HG03439 (cell line): ENCODE data around the gene GARS1.
"Not testable (repeated sequence)": the region's sequence is repeated elsewhere in the genome, so short reads cannot be mapped to it uniquely, and the experiment has no call there.

Source experiments
- ATAC-seq: cut with Tn5 transposase; IDR thresholded peaks from one replicate; pipeline ENCODE4 v1.9.1; 2021; ENCODE audit warnings: mild to moderate bottlenecking, moderate library complexity; ENCODE audit not compliant: unreplicated experiment

Gene GARS1

DNA sequence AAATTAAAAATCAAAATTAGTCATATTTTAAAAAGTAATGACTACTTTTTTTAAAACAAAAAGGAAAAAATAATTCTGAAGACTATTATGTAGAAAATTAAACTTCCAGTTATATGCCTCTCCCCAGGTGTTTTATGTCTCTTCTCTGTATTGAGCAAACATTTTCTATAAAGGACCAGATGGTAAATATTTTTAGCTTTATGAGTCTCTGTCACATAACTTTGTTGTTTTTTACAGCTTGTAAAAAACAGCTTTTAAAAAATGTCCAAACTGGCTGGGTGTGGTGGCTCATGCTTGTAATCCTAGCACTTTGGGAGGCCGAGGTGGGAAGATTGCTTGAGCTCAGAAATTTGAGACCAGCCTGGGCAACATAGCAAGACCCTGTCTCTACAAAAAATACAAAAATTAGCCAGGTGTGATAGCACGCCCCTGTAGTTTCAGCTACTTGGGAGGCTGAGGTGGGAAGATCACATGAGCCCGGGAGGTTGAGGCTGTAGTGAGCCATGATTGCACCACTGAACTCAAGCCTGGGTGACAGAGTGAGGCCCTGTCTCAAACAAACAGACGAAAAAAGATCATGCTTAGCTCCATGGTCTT is 23.5 kb downstream of the GARS1 start:
- ATAC-seq, result no peak

DNA sequence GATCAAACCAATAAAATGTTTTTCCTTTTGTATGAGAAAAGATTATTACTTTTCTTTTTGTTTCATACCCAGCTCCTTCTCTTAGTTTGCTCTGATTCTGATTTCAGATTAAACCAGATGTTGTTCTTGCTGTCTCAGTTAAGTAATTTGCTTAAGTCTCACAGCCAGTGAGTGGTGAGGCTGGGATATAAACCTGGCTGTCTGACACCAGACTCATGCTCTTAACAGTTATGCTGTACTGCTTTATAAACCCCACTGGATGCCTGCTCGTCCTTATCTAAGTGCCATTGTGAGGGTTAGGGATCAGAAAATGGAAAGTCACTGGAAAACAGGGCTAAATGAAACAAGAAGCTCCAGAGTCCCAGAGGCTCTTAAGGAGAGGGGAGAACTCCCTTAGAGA is 24.3 kb downstream of the GARS1 start:
- no peak for ATAC-seq

DNA sequence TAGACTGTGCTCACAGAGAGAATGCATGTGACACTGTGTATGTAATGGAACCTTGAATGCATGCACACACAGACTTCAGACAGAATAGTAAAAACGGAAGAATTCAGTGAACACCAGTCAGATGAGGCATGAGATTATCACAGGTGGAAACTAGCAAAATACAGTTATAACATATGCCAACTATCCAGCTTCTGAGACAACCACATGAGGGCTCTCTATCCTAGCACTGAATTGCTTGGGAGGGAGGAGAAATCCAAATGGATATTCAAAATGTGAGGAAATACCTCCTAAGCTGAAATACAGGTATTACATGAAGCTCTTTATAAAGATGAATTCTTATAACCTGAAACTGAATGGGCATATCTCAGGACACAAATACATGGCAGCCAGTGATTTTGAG is 30.6 kb downstream of the GARS1 start:
- ATAC-seq, result no peak

DNA sequence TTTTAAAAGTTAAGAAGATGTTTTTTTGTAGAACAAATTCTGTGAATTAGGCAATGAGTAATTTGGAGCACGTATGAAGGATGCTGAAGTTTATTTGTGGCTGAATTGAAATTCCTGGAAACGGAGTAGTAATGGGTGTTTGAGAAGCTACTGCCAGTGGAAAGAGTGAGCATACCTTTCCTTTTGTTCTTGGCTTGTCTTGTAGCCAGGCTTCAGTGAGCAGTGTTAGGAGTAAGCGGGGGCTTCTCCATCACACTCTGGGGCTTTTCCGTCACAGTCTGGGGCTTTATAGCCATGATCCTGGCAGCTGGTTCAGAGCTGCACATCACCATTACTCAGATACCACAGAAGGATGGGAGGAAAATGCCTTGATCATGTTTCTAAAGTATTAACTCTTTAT is 32.3 kb downstream of the GARS1 start:
- no peak for ATAC-seq

DNA sequence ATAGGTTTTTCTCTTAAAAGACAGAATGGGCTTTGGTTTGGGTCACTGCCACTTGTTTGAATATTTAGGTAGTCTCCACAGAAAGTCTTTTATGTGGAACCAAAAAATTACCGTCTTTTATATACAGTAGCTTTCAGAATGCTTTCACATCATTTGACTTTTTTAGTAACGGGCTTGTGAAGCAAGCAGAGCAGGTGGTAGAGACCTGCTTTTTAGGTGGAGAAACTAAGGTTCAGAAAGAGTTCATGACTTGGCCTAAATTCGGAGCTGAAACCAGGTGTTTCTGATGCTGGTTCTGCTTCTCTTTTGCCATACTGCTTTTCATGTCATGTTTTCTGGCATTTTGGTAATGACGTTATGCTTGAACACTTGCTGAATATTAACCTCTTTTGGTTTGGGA is 36.3 kb downstream of the GARS1 start:
- peak; percentile 69 for ATAC-seq

DNA sequence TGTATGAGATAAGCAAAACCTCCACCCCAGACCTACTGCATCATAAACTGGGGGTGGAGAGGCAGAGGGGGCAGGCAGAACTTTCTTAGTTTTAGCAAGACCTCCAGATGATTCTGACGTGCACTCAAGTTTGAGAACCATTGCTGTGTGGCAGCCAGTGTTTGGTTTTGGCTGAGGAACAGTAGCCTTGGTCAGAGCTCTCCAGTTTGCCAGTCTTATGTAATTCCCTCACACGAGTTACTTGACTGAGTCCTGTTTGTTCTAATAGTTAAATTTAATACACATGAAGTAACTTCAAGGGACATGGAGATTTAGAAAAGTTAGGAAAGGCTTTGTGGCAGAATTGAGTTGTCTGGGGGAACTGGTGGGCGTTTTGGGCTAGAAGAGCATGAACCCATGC is 38.5 kb downstream of the GARS1 start:
- ATAC-seq, result no peak

DNA sequence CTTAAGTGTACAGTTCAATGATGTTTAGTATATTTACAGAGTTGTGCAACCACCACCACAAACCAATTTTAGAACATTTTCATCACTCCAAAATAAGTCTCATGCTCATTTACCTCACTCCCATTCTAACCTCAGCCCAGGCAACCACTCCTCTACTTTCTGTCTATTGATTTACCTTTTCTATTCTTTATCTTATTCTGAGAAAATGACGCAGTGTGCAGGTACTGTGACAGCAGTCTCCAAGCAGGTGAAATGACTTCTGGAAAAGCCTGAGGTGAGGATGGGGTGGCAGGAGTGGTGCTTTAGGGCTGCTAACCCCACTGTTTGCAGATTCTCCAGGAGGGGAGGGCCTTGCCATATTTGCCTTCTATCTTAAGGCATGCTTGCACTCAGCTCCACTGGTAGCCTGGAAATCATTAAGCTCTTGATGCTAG is 39.5 kb downstream of the GARS1 start:
- ATAC-seq, result peak; percentile 52

DNA sequence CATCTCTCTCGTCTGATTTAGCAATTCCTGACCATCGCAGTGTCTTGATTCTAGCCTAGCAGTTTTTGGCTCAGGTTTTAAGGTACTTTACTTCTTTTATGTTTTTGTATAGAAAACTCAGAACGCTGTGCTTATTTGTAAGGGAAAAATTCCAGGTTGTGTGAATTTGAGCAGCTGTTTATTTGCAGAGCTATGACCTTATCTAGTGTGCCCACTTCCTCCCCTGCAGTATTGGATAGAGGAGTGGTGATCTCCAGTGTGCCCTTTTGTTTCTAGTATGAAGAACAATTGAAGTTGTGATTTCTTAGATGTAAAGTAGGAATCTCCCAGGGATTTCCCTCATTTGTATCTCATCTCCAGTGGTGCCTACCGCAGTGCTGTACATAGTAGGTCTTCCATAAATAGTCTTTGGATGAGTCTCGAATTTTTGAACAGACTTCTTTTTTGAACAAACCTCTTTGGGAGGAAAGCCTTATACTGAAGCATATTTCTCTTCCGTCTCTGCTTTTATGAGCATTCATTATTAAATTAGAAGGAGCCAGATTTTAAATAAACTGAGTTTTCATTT is 40.0 kb downstream of the GARS1 start:
- ATAC-seq, result no peak

DNA sequence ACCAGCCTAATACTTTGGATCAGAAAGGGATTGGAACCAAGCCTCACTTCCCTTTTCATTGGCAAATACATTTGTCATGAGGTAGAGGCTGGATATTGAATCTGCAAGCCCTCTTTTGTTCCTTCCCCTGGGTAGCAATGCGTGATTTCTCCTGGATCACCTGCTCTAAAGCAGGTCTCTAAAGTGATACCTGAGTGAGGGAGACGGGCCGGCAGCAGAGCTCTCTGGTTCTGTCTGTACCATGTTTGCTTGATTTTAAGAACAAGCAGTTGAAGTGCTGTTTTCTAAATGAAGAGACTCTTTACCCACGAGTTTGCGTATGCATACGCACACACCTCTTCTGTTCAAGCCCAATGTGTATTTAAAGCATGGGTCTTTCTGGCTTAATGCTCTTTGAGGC is 41.1 kb downstream of the GARS1 start:
- ATAC-seq, result no peak

DNA sequence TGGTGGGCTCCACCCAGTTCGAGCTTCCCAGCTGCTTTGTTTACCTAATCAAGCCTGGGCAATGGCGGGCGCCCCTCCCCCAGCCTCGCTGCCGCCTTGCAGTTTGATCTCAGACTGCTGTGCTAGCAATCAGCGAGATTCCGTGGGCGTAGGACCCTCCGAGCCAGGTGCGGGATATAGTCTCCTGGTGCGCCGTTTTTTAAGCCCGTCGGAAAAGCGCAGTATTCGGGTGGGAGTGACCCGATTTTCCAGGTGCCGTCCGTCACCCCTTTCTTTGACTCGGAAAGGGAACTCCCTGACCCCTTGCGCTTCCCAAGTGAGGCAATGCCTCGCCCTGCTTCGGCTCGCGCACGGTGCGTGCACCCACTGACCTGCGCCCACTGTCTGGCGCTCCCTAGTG is 47.6 kb downstream of the GARS1 start:
- ATAC-seq, result not testable (repeated sequence)

DNA sequence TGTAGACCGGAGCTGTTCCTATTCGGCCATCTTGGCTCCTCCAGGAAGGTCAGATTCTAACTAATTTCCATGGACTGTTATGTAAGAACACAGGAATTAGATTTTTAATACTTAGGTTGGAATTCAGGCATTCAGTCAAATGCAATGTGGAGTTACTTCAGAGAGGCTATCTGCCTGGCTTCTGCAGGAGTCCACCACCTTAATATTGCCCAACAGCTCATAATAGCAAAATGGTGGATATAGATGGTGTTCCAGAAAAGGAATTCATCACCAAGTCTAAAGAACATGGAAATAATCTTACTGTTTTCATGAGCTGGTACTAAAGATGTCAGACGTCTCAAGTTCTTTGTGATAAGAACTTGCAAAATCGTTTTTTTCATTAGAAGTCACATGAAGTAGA is 48.1 kb downstream of the GARS1 start:
- ATAC-seq, result no peak

DNA sequence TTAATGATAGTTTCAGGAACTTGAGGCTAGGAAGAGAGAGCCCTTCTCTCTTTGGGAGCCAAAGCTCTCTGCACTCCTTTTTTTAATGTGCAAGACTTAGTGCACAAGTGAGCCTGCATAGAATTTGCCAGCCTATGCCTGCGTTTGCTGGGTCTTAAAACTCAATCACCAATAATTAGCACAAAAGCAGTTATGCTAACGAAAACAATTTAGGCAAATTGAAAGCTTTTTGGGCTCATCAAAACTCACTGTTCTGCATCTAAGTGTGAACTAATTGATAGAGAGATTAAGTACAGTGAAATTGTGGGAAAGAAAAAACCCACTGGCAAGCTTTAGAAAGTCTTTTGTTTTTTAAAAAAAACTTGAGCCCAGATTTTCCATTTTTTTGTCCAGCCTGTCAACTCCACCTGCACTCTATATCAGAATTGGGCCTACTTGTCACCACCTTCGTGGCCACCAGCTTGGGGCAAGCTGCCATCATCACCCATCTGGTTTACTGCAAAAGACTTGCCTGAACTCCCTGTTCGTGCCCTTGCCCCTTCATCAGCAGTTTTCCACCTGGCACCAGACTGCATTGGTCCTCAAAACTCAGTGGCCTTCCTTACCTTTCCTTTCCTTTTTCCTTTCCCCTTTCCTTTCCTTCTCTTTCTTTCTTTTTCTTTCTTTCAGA is 49.7 kb downstream of the GARS1 start:
- ATAC-seq, result no peak

DNA sequence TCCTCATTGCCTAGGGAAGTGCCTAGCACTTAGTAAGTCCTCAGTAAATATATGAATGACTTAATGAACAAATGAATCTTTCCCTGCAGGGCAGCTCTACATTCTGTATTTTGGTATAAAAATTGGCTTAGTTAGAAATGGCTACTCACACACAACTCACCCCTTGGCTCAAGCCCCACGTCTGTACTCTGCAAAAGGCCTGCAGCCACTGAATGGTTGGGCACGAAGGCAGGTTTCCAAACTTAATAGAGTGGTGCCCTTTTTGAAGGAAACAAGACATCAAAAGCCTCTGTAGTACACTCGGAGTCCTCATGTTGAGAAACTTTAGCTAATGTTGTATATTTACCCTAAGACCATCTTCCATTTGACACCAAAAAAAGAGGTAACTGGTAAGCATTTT is 51.0 kb downstream of the GARS1 start:
- ATAC-seq, result no peak

DNA sequence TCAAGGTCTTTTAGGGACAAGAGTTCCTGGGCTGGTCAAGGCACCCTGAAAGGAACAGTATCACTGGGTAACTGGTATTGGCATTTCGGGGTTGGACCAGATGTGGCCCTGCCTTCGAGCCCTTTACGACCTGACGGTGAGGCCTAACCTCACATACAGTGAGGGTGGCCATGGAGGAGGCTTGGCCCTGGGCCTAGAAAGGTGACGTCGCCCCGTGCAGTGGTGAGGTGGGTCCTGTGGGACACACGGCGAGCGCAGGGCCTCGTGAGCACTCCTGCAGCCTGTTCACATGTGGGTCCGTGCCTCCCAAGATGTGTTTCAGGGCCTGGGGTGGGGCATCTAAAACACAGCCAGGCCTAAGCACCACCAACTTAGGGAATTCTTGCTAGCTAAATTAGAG is 51.5 kb downstream of the GARS1 start:
- ATAC-seq, result no peak

DNA sequence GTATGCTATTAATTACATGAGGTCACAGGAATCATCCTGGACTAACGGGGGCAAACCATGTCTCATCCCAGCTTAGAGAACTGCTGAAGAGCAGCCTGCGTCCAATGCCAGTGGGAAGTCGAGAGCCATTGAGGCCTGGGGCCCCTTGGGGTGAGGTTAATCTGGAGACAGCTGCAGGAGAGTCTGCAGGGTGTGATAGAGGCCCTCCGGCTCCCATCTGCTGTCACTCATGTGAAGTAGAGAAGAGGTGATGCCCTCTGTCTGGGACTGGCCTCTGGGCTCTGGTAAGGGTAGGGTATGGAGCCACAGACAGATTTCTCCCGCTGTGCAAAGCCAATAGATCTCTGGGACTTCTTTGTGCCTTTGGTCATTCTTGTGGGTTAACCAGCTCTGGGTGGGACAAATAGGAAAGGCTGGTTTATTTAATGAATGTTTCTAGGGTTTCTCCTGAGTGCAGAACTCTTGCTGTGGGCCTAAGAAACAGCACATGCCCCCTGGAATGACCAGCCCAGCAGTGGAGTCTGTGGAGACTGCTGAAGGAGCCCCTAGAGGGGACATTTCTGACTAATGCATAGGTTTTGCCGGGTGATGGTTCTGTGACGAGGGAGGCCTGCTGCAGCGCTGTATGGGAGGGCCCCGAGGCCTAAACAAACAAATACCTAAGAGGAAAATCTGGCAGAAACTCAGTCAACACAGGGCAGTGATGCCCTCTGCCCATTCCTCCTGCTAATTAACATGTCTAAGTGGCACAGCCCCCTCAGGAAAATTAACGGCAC is 53.1 kb downstream of the GARS1 start:
- no peak for ATAC-seq

DNA sequence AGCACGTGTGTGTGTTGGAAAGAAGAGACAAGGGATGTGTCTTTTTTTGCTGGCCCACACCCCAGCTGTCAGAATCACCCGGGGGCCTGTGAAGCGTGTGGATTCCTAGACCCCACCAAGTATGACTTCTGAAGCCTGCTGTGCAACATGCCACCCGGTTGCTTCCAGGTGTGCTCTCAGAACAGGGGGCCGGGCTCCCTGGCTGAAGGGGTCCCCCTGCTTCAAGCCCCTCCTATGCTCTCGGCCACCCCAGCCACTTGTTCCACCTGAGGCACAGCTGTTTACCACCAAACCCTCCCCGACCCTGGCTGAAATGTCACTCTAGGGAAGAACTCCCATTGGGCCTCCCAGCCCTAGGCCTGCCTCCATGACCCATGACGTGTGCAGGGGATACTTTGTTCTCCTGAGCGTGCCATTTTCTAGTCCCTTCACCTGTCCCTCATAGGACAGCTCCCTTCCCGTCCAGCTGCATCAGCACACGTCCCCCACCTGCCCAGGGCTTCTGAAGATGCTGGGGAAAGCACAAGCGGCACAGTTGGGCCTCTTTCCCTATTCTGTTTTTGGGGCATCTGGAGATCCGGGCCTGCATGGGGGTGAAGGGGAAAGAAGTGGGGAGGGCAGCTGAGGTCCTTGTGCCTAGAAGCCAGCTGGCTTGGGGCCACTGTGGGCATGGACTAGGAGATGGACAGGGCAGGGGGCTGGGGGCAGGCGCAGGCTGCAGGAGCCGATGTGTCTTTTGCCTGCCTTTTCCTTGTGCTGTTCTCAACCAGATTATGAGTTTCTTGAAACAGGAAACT is 54.3 kb downstream of the GARS1 start:
- no peak for ATAC-seq

DNA sequence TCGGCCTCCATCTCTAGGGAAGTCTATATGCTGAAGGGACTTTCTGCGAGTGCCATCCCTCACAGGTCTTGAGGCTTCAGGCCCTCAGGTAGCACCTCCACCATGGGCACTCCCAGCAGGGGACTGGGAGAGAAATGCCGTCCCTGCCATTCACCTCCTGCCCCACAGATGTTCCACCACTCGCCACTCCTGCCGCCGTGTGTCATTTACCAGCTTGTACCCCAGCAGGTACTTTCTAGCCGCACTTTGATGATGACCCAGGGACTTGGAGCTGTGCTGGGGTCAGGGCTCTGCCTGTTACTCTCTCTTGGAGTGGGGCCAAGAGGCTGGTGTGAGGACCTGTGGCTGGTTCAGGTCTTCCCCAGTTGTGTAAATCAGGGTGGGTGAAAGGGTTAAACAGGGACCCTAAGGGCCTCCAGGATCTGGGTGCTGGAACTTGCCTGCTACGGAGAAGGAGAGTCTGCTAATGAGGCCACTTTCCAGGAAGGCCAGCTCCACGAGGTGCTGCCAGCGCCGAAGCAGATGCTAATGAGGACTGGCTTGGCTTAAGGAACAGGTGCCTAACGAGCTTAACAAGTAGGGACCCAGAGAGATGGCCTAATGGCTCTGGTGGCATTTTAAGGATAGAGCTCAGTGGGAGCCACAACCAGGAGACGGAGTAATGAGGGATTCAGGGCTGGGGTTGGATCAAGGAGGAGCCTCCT is 55.2 kb downstream of the GARS1 start:
- no peak for ATAC-seq

DNA sequence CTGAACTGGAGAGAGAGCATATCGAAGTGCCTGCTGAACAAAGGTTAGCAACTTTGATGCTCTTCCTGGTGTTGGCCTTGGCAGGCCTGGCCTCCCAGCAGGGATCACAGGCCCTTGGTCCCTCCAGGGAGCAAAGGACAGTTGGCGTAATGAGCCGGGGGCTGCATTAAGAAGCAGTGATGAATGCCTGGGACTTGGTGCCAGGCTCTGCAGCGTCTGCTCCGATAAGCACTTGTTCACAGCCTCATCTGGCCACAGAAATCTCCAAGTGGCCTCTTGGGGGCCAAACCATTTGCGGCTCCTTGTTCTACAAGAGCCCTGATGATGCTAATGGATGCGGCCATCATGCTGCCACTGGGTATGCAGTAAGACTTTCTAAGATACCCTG is 55.7 kb downstream of the GARS1 start:
- ATAC-seq, result no peak

DNA sequence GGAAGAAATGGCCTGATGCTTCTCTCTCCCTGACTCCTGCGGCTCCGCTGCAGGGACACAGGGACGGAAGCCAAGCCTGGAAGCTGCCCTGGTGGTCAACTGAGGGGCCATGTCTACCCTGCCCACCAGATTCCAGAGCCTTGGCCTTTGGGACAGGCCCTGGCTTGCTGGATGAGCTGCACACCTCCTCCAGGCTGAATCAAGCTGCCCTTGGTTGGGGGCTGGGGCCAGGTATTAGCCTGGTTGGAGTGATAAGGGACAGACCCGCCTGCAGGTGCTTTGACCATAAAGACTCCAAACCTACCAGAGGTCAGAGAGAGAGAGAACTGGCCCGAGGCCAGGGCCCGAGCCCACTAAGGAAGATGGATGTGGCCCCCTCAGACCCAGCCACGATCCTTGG is 57.5 kb downstream of the GARS1 start:
- ATAC-seq, result no peak
